PC-3 (cell line): ENCODE measurements around the gene AEBP2. TPM values are rescaled to one million over a fixed set of nuclear protein-coding genes. Genes with fewer than 3 reads are reported as not detected.

Source experiments
- ATAC-seq: fragments of 200-7000 bp; cut with Tn5 transposase; 2 replicates; pipeline ENCODE4 v1.9.1; 2020; ENCODE audit warnings: mild to moderate bottlenecking, moderate library complexity
- BruUV-seq: library from RNA; stranded (reverse); fragments of 400-500 nt; replicated peaks from 2 replicates; lab custom pipeline; 2021; lab: Mats Ljungman, UMichigan
- CTCF ChIA-PET: fragments of 300-600 bp; sonication (Branson Sonifier 250); formaldehyde crosslinking; loops from one replicate; lab custom pipeline; 2022; ENCODE audit warnings: antibody characterized with exemption; lab: Charles Lee
- POLR2A ChIA-PET: fragments of 300-600 bp; sonication (Branson Sonifier 250); formaldehyde crosslinking; loops from one replicate; lab custom pipeline; 2022; ENCODE audit warnings: antibody characterized with exemption; ENCODE audit not compliant: unreplicated experiment; lab: Charles Lee
- DNase-seq: peaks from one replicate; pipeline ENCODE4 v3.0.0-alpha.2; 2015
- H2AFZ ChIP-seq: fragments of 300-600 bp; sonication (generic); 2 replicates; pipeline ENCODE4 v1.6.0; 2016; ENCODE audit warnings: antibody characterized with exemption, low read length
- H3F3A ChIP-seq: fragments of 300-600 bp; sonication (generic); one replicate; pipeline ENCODE4 v1.6.0; 2017; ENCODE audit warnings: antibody characterized with exemption, low read length, control low read depth, mild to moderate bottlenecking; ENCODE audit not compliant: unreplicated experiment
- H3K27ac ChIP-seq: fragments of 300-600 bp; sonication (generic); 2 replicates; pipeline ENCODE4 v1.5.1; 2016; ENCODE audit warnings: mild to moderate bottlenecking, low read length
- H3K27me3 ChIP-seq: fragments of 300-600 bp; sonication (generic); 2 replicates; pipeline ENCODE4 v1.6.1; 2016; ENCODE audit warnings: low read length, mixed read lengths
- H3K36me3 ChIP-seq: fragments of 300-600 bp; sonication (generic); 2 replicates; pipeline ENCODE4 v1.6.1; 2016; ENCODE audit warnings: low read depth, mixed run types, low read length, mixed read lengths
- H3K4me1 ChIP-seq: fragments of 300-600 bp; sonication (generic); 2 replicates; pipeline ENCODE4 v1.5.1; 2016; ENCODE audit warnings: low read length; ENCODE audit not compliant: insufficient read depth
- H3K4me2 ChIP-seq: fragments of 300-600 bp; sonication (generic); 2 replicates; pipeline ENCODE4 v1.6.0; 2016; ENCODE audit warnings: low read length
- H3K4me3 ChIP-seq: fragments of 300-600 bp; sonication (generic); 2 replicates; pipeline ENCODE4 v1.5.1; 2016; ENCODE audit warnings: mild to moderate bottlenecking, low read length, mixed read lengths
- H3K79me2 ChIP-seq: fragments of 300-600 bp; sonication (generic); 2 replicates; pipeline ENCODE4 v1.6.1; 2017; ENCODE audit warnings: low read length, mixed read lengths
- H3K9ac ChIP-seq: fragments of 300-600 bp; sonication (generic); 2 replicates; pipeline ENCODE4 v1.6.0; 2016; ENCODE audit warnings: mild to moderate bottlenecking, low read length
- H3K9me2 ChIP-seq: fragments of 300-600 bp; sonication (generic); replicated peaks from 2 replicates; pipeline ENCODE4 v1.6.1; 2016; ENCODE audit warnings: mixed run types, low read length, mixed read lengths
- H3K9me3 ChIP-seq: fragments of 300-600 bp; sonication (generic); 2 replicates; pipeline ENCODE4 v1.6.1; 2016; ENCODE audit warnings: low read length, mixed read lengths
- H4K20me1 ChIP-seq: fragments of 300-600 bp; sonication (generic); 2 replicates; pipeline ENCODE4 v1.6.1; 2016; ENCODE audit warnings: low read length, mixed read lengths
- CTCF ChIP-seq: fragments of 300-600 bp; sonication (generic); conservative IDR thresholded peaks from 2 replicates; pipeline ENCODE4 v1.5.1; 2017; ENCODE audit warnings: antibody characterized with exemption, low read depth, mild to moderate bottlenecking, low read length
- EZH2 ChIP-seq: fragments of 300-600 bp; sonication (generic); IDR thresholded peaks from one replicate; pipeline ENCODE4 v1.6.1; 2017; ENCODE audit warnings: antibody characterized with exemption, mild to moderate bottlenecking, low read length; ENCODE audit not compliant: unreplicated experiment
- EZH2phosphoT487 ChIP-seq: fragments of 300-600 bp; sonication (generic); IDR thresholded peaks from 2 replicates; pipeline ENCODE4 v1.6.1; 2018; ENCODE audit warnings: mild to moderate bottlenecking, antibody characterized with exemption, low read length, borderline replicate concordance
- intact Hi-C: fragments of 100-400 bp; cut with micrococcal nuclease; formaldehyde crosslinking; loops from 2 replicates; pipeline ENCODE4 v1.9.0; 2023
- total RNA-seq: library from RNA; depleted of rRNA; stranded (reverse); fragments of >200 nt; gene quantifications from 2 replicates; pipeline ENCODE4 v1.2.3, GENCODE V29; 2014

Gene AEBP2
- total RNA-seq, 1 experiment from 2014 or later: 10.2 TPM

- intact Hi-C loops: no loop called here
- Histone ChIP-seq H3K79me2 (no peaks in the 10 kb centered on the region), H3K4me2 (no peak overlapping the region), H3K4me1 (no peaks in the 10 kb centered on the region), H3K36me3 (no peaks in the 10 kb centered on the region), H3K4me3 (no peak overlapping the region), H3K9me2 (no peaks in the 10 kb centered on the region), H3K9me3 (no peaks in the 10 kb centered on the region), H3F3A (no peaks in the 10 kb centered on the region), H4K20me1 (no peaks in the 10 kb centered on the region), H3K27me3 (no peaks in the 10 kb centered on the region), H2AFZ (no peak overlapping the region), H3K27ac (no peak overlapping the region), H3K9ac (no peak overlapping the region)
- ATAC-seq: no peak
- DNase-seq: no peak
- BruUV-seq: no TSS peak
- ChIA-PET POLR2A (no interaction called here), CTCF (no interaction called here)
- no peak for TF ChIP-seq EZH2
- no peak for TF ChIP-seq CTCF
- TF ChIP-seq EZH2phosphoT487: no peak
These were observed 100.5 kb downstream of the AEBP2 start for GRCh38 chr12:19539836-19540235.

GRCh38 chr12:19542606-19543005, 103.3 kb downstream of the AEBP2 start:
- Histone ChIP-seq H3F3A (no peaks in the 10 kb centered on the region), H3K9me2 (no peaks in the 10 kb centered on the region), H3K36me3 (no peaks in the 10 kb centered on the region), H4K20me1 (no peaks in the 10 kb centered on the region), H2AFZ (no peak overlapping the region), H3K9ac (no peak overlapping the region), H3K4me2 (no peak overlapping the region), H3K4me3 (no peak overlapping the region), H3K27me3 (no peaks in the 10 kb centered on the region), H3K4me1 (no peaks in the 10 kb centered on the region), H3K27ac (no peak overlapping the region), H3K79me2 (no peaks in the 10 kb centered on the region), H3K9me3 (no peaks in the 10 kb centered on the region)
- ChIA-PET CTCF (no interaction called here), POLR2A (no interaction called here)
- TF ChIP-seq EZH2phosphoT487: no peak
- intact Hi-C loops: no loop called here
- DNase-seq (no peak), ATAC-seq (no peak)
- BruUV-seq: no TSS peak

- ChIA-PET POLR2A (no interaction called here), CTCF (no interaction called here)
- no peak overlapping the region for H3K9ac ChIP-seq
- H4K20me1 ChIP-seq: no peaks in the 10 kb centered on the region
- no peaks in the 10 kb centered on the region for H3K4me1 ChIP-seq
- no peak for TF ChIP-seq EZH2phosphoT487
- TF ChIP-seq CTCF: no peak
- no peak for TF ChIP-seq EZH2
- no peaks in the 10 kb centered on the region for H3F3A ChIP-seq
- H3K79me2 ChIP-seq: no peaks in the 10 kb centered on the region
- intact Hi-C loops: no loop called here
- no peaks in the 10 kb centered on the region for H3K36me3 ChIP-seq
- H3K9me2 ChIP-seq: no peaks in the 10 kb centered on the region
- BruUV-seq: no TSS peak
- H3K27me3 ChIP-seq: no peaks in the 10 kb centered on the region
- ATAC-seq (no peak), DNase-seq (no peak)
- H3K9me3 ChIP-seq: no peaks in the 10 kb centered on the region
- H3K4me2 ChIP-seq: no peak overlapping the region
- no peak overlapping the region for H3K27ac ChIP-seq
- no peak overlapping the region for H3K4me3 ChIP-seq
- H2AFZ ChIP-seq: no peak overlapping the region
These were observed 105.1 kb downstream of the AEBP2 start for GRCh38 chr12:19544353-19544752.
